MCF 10A (cell line): ENCODE measurements around the gene CADM4. TPM values are rescaled to one million over a fixed set of nuclear protein-coding genes. Genes with fewer than 3 reads are reported as not detected.

Source experiments
- BruUV-seq: library from RNA; stranded (reverse); fragments of 400-500 nt; replicated peaks from 2 replicates; lab custom pipeline; 2021; lab: Mats Ljungman, UMichigan
- CTCF ChIA-PET: fragments of 300-600 bp; sonication (Branson Sonifier 250); formaldehyde crosslinking; extraction: SDS; loops from one replicate; lab custom pipeline; 2021; ENCODE audit warnings: antibody characterized with exemption, inconsistent platforms; lab: Yijun Ruan, JAX
- POLR2A ChIA-PET: fragments of 300-600, 350-650 bp; sonication (Branson Sonifier 250); formaldehyde crosslinking; extraction: SDS; loops from one replicate; lab custom pipeline; 2020; ENCODE audit warnings: antibody characterized with exemption, inconsistent platforms; lab: Yijun Ruan, JAX
- DNase-seq: peaks from one replicate; pipeline ENCODE4 v3.0.0-alpha.2; 2018; ENCODE audit not compliant: unreplicated experiment
- H3K27ac Mint-ChIP-seq: one replicate; pipeline ENCODE4 v1.8.0; 2022; ENCODE audit warnings: mild to moderate bottlenecking, low read depth, mixed read lengths; ENCODE audit not compliant: unreplicated experiment
- H3K27me3 Mint-ChIP-seq: one replicate; pipeline ENCODE4 v1.8.0; 2022; ENCODE audit warnings: mixed read lengths; ENCODE audit not compliant: insufficient read depth, unreplicated experiment
- H3K36me3 Mint-ChIP-seq: one replicate; pipeline ENCODE4 v1.8.0; 2022; ENCODE audit warnings: mild to moderate bottlenecking, moderate library complexity, mixed read lengths; ENCODE audit not compliant: insufficient read depth, unreplicated experiment
- H3K4me1 Mint-ChIP-seq: one replicate; pipeline ENCODE4 v1.8.0; 2022; ENCODE audit warnings: mixed read lengths; ENCODE audit not compliant: insufficient read depth, unreplicated experiment
- H3K4me3 Mint-ChIP-seq: one replicate; pipeline ENCODE4 v1.8.0; 2022; ENCODE audit warnings: mild to moderate bottlenecking, moderate library complexity, mixed read lengths; ENCODE audit not compliant: unreplicated experiment
- H3K9me3 Mint-ChIP-seq: one replicate; pipeline ENCODE4 v1.8.0; 2022; ENCODE audit warnings: mixed read lengths; ENCODE audit not compliant: unreplicated experiment
- intact Hi-C: fragments of 100-400 bp; cut with micrococcal nuclease; formaldehyde crosslinking; loops from 2 replicates; pipeline ENCODE4 v1.14.1; 2022
- total RNA-seq: library from RNA; stranded (reverse); gene quantifications from 2 replicates; pipeline ENCODE4 v1.2.3, GENCODE V29; 2022
- TF ChIP-seq, protein P1 (sequence below): fragments of 200-600 bp; IDR thresholded peaks from one replicate; pipeline ENCODE4 v1.8.0; 2022; ENCODE audit warnings: antibody characterized with exemption, mild to moderate bottlenecking; ENCODE audit not compliant: unreplicated experiment

Gene CADM4
- total RNA-seq, 1 experiment from 2014 or later = 3.2 TPM

- H3K4me3 Mint-ChIP-seq = no peak overlapping the region
- H3K27me3 Mint-ChIP-seq = no peaks in the 10 kb centered on the region
- no peaks in the 10 kb centered on the region for H3K9me3 Mint-ChIP-seq
- peak overlapping the region; percentile 96 for H3K27ac Mint-ChIP-seq
- CTCF ChIA-PET = interaction anchor here (0.6 to 1.4 kb wide), 5 partner anchors 17 to 84 kb away, joined by 3 to 5 read pairs (median 3); no protein-coding TSS in a partner anchor
- H3K4me1 Mint-ChIP-seq = peaks cover 25% of the 10 kb centered on the region
- POLR2A ChIA-PET = interaction anchor here (0.6 to 1.2 kb wide), 6 partner anchors 26 to 327 kb away, joined by 3 to 5 read pairs (median 3); partner anchors contain the start of genes IRGQ and ZNF576
- peak; percentile 50 for DNase-seq
- TF ChIP-seq, protein P1, sequence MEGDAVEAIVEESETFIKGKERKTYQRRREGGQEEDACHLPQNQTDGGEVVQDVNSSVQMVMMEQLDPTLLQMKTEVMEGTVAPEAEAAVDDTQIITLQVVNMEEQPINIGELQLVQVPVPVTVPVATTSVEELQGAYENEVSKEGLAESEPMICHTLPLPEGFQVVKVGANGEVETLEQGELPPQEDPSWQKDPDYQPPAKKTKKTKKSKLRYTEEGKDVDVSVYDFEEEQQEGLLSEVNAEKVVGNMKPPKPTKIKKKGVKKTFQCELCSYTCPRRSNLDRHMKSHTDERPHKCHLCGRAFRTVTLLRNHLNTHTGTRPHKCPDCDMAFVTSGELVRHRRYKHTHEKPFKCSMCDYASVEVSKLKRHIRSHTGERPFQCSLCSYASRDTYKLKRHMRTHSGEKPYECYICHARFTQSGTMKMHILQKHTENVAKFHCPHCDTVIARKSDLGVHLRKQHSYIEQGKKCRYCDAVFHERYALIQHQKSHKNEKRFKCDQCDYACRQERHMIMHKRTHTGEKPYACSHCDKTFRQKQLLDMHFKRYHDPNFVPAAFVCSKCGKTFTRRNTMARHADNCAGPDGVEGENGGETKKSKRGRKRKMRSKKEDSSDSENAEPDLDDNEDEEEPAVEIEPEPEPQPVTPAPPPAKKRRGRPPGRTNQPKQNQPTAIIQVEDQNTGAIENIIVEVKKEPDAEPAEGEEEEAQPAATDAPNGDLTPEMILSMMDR = no peak
- no peaks in the 10 kb centered on the region for H3K36me3 Mint-ChIP-seq
- intact Hi-C loops = no loop called here
- no TSS peak for BruUV-seq
Measured at GRCh38 chr19:43674596-43674995, 34.9 kb upstream of the CADM4 start.

- Mint-ChIP-seq H3K27me3 (no peaks in the 10 kb centered on the region), H3K4me1 (peaks cover 25% of the 10 kb centered on the region), H3K4me3 (no peak overlapping the region), H3K9me3 (no peaks in the 10 kb centered on the region), H3K27ac (no peak overlapping the region), H3K36me3 (no peaks in the 10 kb centered on the region)
- intact Hi-C loops = no loop called here
- POLR2A ChIA-PET = interaction anchor here (0.6 to 1.2 kb wide), 6 partner anchors 27 to 328 kb away, joined by 3 to 5 read pairs (median 3); partner anchors contain the start of genes IRGQ and ZNF576
- TF ChIP-seq, protein P1 = no peak
- BruUV-seq = no TSS peak
- CTCF ChIA-PET = interaction anchor here (0.7 to 1.4 kb wide), 4 partner anchors 20 to 85 kb away, joined by 3 to 4 read pairs (median 3); no protein-coding TSS in a partner anchor
- DNase-seq = no peak
Measured at GRCh38 chr19:43674183-43674582, 34.5 kb upstream of the CADM4 start.

- POLR2A ChIA-PET = interaction anchor here (1.2 kb wide), 1 partner anchor 136 kb away, joined by 3 read pairs; no protein-coding TSS in a partner anchor
- CTCF ChIA-PET = interaction anchor here (0.9 to 1.4 kb wide), 2 partner anchors 21 to 85 kb away, joined by 3 read pairs; no protein-coding TSS in a partner anchor
Measured at GRCh38 chr19:43673637-43674036, 34.0 kb upstream of the CADM4 start.

GRCh38 chr19:43672061-43672679 lies 32.5 kb upstream of the CADM4 start:
- Mint-ChIP-seq H3K9me3 (no peaks in the 10 kb centered on the region), H3K27me3 (no peaks in the 10 kb centered on the region), H3K4me3 (no peak overlapping the region), H3K4me1 (peaks cover 35% of the 10 kb centered on the region), H3K27ac (no peak overlapping the region), H3K36me3 (peaks cover 18% of the 10 kb centered on the region)
- ChIA-PET CTCF (no interaction called here), POLR2A (interaction anchor here (2.9 kb wide), 1 partner anchor 29 kb away, joined by 11 read pairs; no protein-coding TSS in a partner anchor)
- BruUV-seq = no TSS peak
- TF ChIP-seq, protein P1 = no peak
- intact Hi-C loops = no loop called here
- no peak for DNase-seq

More at GRCh38 chr19:43673637-43674036, 34.0 kb upstream of the CADM4 start:
- DNase-seq = no peak
- TF ChIP-seq, protein P1 = no peak
- Mint-ChIP-seq H3K9me3 (no peaks in the 10 kb centered on the region), H3K4me1 (peaks cover 25% of the 10 kb centered on the region), H3K27me3 (no peaks in the 10 kb centered on the region), H3K36me3 (peaks cover 4% of the 10 kb centered on the region), H3K27ac (no peak overlapping the region), H3K4me3 (no peak overlapping the region)
- no TSS peak for BruUV-seq
- intact Hi-C loops = no loop called here
